ENCODE measurements around the gene IFNGR1.

GRCh38 chr6:137213813-137214212, 5.4 kb downstream of the IFNGR1 start:
- TF ChIP-seq TARDBP (IDR thresholded peaks at IDR 0.05) (no peak), SP1 (IDR thresholded peaks at IDR 0.05) (no peak), FOXM1 (IDR thresholded peaks at IDR 0.05; ENCODE audit: borderline replicate concordance) (no peak), LEF1 (IDR thresholded peaks at IDR 0.05; ENCODE audit: borderline replicate concordance) (no peak), BHLHE40 (IDR thresholded peaks at IDR 0.05; ENCODE audit: borderline replicate concordance) (no peak), SUZ12 (IDR thresholded peaks at IDR 0.05) (no peak), ZNF384 (IDR thresholded peaks at IDR 0.05) (no peak), NFRKB (IDR thresholded peaks at IDR 0.05) (no peak), ARNT (IDR thresholded peaks at IDR 0.05) (no peak)
